ENCODE measurements around the gene ARMH1. TPM values are rescaled to one million over a fixed set of nuclear protein-coding genes. Genes with fewer than 3 reads are reported as not detected.
A peak's percentile ranks its signal among the peaks of the same experiment; 100 is the strongest.

The ARMH1 gene
- total RNA-seq, 1 experiment from 2014 or later: 2.8 TPM

DNA sequence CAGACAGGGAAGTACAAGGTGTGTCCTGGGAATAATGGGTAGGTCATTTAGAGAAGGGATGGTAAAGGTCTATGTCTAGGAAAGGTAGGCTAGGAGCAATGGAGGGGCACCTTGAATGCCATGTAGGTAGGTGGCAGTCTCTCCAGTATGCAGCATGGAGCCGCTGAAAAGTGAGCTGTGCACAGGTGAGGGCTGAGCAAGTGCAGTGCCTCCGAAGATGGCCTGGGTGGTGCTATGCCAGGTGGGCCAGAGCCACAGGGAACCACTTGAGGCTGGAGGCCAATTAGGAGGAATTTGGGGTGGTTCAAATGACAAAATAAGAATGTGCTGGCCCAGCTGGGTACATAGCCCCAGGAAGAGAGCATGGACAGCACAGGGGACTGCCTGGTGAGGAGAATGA is 31.4 kb downstream of the ARMH1 start:
- DNase-seq (ENCODE audit: low read depth, low spot score) (no peak), ATAC-seq (no peak)
- intact Hi-C loops (cut with micrococcal nuclease; ENCODE audit: unreplicated experiment) (no loop called here), in situ Hi-C loops (cut with HindIII; ENCODE audit: low pct_unique_long_range_greater_than_20kb, low sequenced_read_pairs) (no loop called here)
- POLR2A ChIA-PET: interaction anchor here (0.6 kb wide), 1 partner anchor 24 kb away, joined by 4 read pairs; no protein-coding TSS in a partner anchor
- CTCF ChIA-PET: interaction anchor here (0.8 kb wide), 1 partner anchor 38 kb away, joined by 5 read pairs; no protein-coding TSS in a partner anchor
- H3K9me3 ChIP-seq (ENCODE audit: control insufficient read depth, insufficient read depth, low read depth, low read length): no peaks in the 10 kb centered on the region
- no TSS peak for BruUV-seq (replicated peaks)
- peaks cover 3% of the 10 kb centered on the region; the same call in 1 of the 2 replicates for H3K4me1 ChIP-seq (ENCODE audit: control insufficient read depth, insufficient read depth, low read length)
- no peak overlapping the region for H3K4me3 ChIP-seq (ENCODE audit: low read depth in 2 of 2, low read length in 2 of 2)
- no peak overlapping the region for H3K27ac ChIP-seq (ENCODE audit: low read length)
- TF ChIP-seq SIN3A (IDR thresholded peaks at IDR 0.05; ENCODE audit: borderline replicate concordance, insufficient read depth, low read depth, low read length) (no peak), POLR2AphosphoS5 (IDR thresholded peaks at IDR 0.05; ENCODE audit: low read depth, low read length) (no peak), TCF7L2 (IDR thresholded peaks at IDR 0.05; ENCODE audit: low read depth, low read length) (no peak)
- TF ChIP-seq, protein P1, sequence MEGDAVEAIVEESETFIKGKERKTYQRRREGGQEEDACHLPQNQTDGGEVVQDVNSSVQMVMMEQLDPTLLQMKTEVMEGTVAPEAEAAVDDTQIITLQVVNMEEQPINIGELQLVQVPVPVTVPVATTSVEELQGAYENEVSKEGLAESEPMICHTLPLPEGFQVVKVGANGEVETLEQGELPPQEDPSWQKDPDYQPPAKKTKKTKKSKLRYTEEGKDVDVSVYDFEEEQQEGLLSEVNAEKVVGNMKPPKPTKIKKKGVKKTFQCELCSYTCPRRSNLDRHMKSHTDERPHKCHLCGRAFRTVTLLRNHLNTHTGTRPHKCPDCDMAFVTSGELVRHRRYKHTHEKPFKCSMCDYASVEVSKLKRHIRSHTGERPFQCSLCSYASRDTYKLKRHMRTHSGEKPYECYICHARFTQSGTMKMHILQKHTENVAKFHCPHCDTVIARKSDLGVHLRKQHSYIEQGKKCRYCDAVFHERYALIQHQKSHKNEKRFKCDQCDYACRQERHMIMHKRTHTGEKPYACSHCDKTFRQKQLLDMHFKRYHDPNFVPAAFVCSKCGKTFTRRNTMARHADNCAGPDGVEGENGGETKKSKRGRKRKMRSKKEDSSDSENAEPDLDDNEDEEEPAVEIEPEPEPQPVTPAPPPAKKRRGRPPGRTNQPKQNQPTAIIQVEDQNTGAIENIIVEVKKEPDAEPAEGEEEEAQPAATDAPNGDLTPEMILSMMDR (IDR thresholded peaks at IDR 0.05): no peak
- TF ChIP-seq, protein P2, sequence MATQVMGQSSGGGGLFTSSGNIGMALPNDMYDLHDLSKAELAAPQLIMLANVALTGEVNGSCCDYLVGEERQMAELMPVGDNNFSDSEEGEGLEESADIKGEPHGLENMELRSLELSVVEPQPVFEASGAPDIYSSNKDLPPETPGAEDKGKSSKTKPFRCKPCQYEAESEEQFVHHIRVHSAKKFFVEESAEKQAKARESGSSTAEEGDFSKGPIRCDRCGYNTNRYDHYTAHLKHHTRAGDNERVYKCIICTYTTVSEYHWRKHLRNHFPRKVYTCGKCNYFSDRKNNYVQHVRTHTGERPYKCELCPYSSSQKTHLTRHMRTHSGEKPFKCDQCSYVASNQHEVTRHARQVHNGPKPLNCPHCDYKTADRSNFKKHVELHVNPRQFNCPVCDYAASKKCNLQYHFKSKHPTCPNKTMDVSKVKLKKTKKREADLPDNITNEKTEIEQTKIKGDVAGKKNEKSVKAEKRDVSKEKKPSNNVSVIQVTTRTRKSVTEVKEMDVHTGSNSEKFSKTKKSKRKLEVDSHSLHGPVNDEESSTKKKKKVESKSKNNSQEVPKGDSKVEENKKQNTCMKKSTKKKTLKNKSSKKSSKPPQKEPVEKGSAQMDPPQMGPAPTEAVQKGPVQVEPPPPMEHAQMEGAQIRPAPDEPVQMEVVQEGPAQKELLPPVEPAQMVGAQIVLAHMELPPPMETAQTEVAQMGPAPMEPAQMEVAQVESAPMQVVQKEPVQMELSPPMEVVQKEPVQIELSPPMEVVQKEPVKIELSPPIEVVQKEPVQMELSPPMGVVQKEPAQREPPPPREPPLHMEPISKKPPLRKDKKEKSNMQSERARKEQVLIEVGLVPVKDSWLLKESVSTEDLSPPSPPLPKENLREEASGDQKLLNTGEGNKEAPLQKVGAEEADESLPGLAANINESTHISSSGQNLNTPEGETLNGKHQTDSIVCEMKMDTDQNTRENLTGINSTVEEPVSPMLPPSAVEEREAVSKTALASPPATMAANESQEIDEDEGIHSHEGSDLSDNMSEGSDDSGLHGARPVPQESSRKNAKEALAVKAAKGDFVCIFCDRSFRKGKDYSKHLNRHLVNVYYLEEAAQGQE (IDR thresholded peaks at IDR 0.05; ENCODE audit: insufficient read depth in 1 of 2, low read depth in 2 of 2, low read length in 1 of 2): no peak
- no peaks in the 10 kb centered on the region for H3K27me3 ChIP-seq (ENCODE audit: control insufficient read depth, insufficient read depth, low read length)
- no peaks in the 10 kb centered on the region for H3K36me3 ChIP-seq (ENCODE audit: control insufficient read depth, insufficient read depth, low read length)

DNA sequence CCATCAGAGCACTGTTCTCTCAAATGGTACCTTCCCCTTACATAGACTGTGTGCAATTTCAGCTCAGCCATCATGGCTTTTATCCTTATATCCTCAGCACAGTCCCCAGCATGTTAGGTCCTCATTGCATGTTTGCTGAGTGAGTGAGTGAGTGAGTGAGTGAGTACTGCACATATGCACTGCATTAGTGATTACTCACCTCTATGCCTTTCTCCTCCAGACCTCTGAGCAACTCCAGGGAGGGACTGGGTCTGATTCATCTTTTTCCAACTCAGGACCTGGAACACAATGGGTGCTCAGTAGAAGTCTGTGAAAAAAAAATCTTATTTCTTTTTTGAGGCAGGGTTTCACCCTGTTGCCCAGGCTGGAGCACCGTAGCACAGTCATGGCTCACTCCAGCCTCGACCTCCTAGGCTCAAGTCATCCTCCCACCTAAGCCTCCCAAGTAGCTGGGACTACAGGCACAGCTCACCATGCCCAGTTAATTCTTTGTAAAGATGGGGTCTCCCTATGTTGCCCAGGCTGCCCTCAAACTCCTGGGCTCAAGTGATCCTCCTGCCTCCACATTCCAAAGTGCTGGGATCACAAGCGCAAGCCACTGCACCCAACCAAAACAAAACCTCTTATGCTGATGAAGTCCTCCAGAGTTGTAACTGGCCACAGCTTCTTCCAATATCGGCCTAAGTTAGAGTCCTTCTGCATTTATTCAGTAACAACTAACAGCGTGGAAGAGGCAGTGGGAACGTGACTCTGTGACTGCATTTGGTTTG is 32.8 kb downstream of the ARMH1 start:
- ChIA-PET CTCF (interaction anchor here (0.6 kb wide), 2 partner anchors 14 to 16 kb away, joined by 3 read pairs; no protein-coding TSS in a partner anchor), POLR2A (no interaction called here)
- H3K27me3 ChIP-seq (ENCODE audit: control insufficient read depth, insufficient read depth, low read length): no peaks in the 10 kb centered on the region
- in situ Hi-C loops (cut with HindIII; ENCODE audit: low pct_unique_long_range_greater_than_20kb, low sequenced_read_pairs): no loop called here
- ATAC-seq: peak; percentile 88
- peak; percentile 77 for DNase-seq (ENCODE audit: low read depth, low spot score)
- no peaks in the 10 kb centered on the region for H3K36me3 ChIP-seq (ENCODE audit: control insufficient read depth, insufficient read depth, low read length)
- no peak overlapping the region for H3K4me3 ChIP-seq (ENCODE audit: low read depth in 2 of 2, low read length in 2 of 2)
- no peak for TF ChIP-seq TCF7L2 (IDR thresholded peaks at IDR 0.05; ENCODE audit: low read depth, low read length)
- no peak for TF ChIP-seq POLR2AphosphoS5 (IDR thresholded peaks at IDR 0.05; ENCODE audit: low read depth, low read length)
- H3K27ac ChIP-seq (ENCODE audit: low read length): no peak overlapping the region
- H3K4me1 ChIP-seq (ENCODE audit: control insufficient read depth, insufficient read depth, low read length): peaks cover 3% of the 10 kb centered on the region; the same call in 1 of the 2 replicates
- no peaks in the 10 kb centered on the region for H3K9me3 ChIP-seq (ENCODE audit: control insufficient read depth, insufficient read depth, low read depth, low read length)
- intact Hi-C loops (cut with micrococcal nuclease; ENCODE audit: unreplicated experiment): no loop called here
- BruUV-seq (replicated peaks): no TSS peak
